ENCODE measurements around the gene PTGER1. TPM values are rescaled to one million over a fixed set of nuclear protein-coding genes. Genes with fewer than 3 reads are reported as not detected.

Gene PTGER1
- total RNA-seq, 1 donor from 2014 or later: 16.4 TPM

GRCh38 chr19:14428882-14429416 is 46.2 kb downstream of the PTGER1 start:
- TF ChIP-seq, protein P1, sequence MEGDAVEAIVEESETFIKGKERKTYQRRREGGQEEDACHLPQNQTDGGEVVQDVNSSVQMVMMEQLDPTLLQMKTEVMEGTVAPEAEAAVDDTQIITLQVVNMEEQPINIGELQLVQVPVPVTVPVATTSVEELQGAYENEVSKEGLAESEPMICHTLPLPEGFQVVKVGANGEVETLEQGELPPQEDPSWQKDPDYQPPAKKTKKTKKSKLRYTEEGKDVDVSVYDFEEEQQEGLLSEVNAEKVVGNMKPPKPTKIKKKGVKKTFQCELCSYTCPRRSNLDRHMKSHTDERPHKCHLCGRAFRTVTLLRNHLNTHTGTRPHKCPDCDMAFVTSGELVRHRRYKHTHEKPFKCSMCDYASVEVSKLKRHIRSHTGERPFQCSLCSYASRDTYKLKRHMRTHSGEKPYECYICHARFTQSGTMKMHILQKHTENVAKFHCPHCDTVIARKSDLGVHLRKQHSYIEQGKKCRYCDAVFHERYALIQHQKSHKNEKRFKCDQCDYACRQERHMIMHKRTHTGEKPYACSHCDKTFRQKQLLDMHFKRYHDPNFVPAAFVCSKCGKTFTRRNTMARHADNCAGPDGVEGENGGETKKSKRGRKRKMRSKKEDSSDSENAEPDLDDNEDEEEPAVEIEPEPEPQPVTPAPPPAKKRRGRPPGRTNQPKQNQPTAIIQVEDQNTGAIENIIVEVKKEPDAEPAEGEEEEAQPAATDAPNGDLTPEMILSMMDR (conservative IDR thresholded peaks at IDR 0.05; ENCODE audit: low read depth, low read length): no peak
- H3K4me3 ChIP-seq (ENCODE audit: low read depth, low read length): no peak overlapping the region
- no peak for DNase-seq (ENCODE audit: low read depth)

GRCh38 chr19:14427461-14427860 is 47.7 kb downstream of the PTGER1 start:
- DNase-seq (ENCODE audit: low read depth): no peak
- no peak overlapping the region for H3K4me3 ChIP-seq (ENCODE audit: low read depth, low read length)
- TF ChIP-seq, protein P1 (conservative IDR thresholded peaks at IDR 0.05; ENCODE audit: low read depth, low read length): no peak

DNA sequence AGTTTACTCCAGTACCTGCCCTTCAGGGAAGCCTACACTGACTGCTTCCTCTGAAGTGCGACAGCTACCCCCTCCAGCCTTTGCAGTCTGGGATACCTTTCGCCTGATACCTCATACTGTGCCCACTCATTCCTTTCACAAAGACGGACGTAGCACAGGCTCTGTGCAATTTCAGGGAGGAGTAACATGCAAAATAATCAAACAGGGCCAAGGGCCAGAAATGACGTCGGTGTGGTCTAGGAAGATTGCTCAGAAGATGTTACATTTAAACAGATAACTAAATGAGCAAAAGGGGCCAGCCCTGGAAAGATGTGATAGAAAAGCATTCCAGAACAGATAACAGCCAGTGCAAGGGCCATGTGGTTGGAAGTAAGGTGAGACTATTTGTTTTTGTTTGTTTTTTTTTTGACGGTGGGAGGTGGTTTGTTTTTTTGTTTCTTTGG is 49.4 kb downstream of the PTGER1 start:
- no peak for DNase-seq (ENCODE audit: low read depth)
- TF ChIP-seq, protein P1 (conservative IDR thresholded peaks at IDR 0.05; ENCODE audit: low read depth, low read length): no peak
- H3K4me3 ChIP-seq (ENCODE audit: low read depth, low read length): no peak overlapping the region

Other genes with a start within 250 kb of the PTGER1 start
- 37.5 and 76.3 TPM in 2 replicates for gene ADGRE5, start 93.9 kb downstream of the PTGER1 start, total RNA-seq
- 113 and 255 TPM in 2 replicates for gene DDX39A, start 56.0 kb downstream of the PTGER1 start, total RNA-seq
- gene PKN1, start 42.0 kb downstream of the PTGER1 start, total RNA-seq: 153 and 164 TPM in 2 replicates
- 208 and 218 TPM in 2 replicates for gene GIPC1, start 20.8 kb upstream of the PTGER1 start, total RNA-seq
- 83.3 and 116 TPM in 2 replicates for gene DNAJB1, start 43.0 kb upstream of the PTGER1 start, total RNA-seq
- 57.7 and 95.3 TPM in 2 replicates for gene TECR, start 54.2 kb upstream of the PTGER1 start, total RNA-seq
- 400 and 402 TPM in 2 replicates for gene NDUFB7, start 96.7 kb upstream of the PTGER1 start, total RNA-seq
- not detected in 2 replicates for gene CLEC17A, start 107.7 kb upstream of the PTGER1 start, total RNA-seq
- gene ADGRE3, start 199.5 kb upstream of the PTGER1 start, total RNA-seq: not detected in 2 replicates
- 5.7 and 6.3 TPM in 2 replicates for gene ZNF333, start 214.7 kb upstream of the PTGER1 start, total RNA-seq